Bronchial epithelial cell (primary cell): ENCODE results near the gene PIP. TPM values are rescaled to one million over a fixed set of nuclear protein-coding genes. Genes with fewer than 3 reads are reported as not detected.
A peak's percentile ranks its signal among the peaks of the same experiment; 100 is the strongest.
"Not testable (repeated sequence)": the region's sequence is repeated elsewhere in the genome, so short reads cannot be mapped to it uniquely, and the experiment has no call there.

Experiments used
- DNase-seq: peaks from one replicate; pipeline ENCODE4 v3.0.0-alpha.2; 2010; ENCODE audit warnings: low read depth
- FAIRE-seq: peaks from 2 replicates; lab custom pipeline; 2011; peaks lifted over from hg19 to GRCh38; lab: Jason Lieb, UNC
- H3K27me3 ChIP-seq: 2 replicates; pipeline ENCODE4 v1.5.1; 2011; ENCODE audit warnings: low read length; ENCODE audit not compliant: control insufficient read depth, insufficient read depth
- H3K36me3 ChIP-seq: 2 replicates; pipeline ENCODE4 v1.5.1; 2011; ENCODE audit warnings: low read length; ENCODE audit not compliant: control insufficient read depth, insufficient read depth
- H3K4me3 ChIP-seq: 2 replicates; pipeline ENCODE4 v1.5.1; 2011; ENCODE audit warnings: mild to moderate bottlenecking, low read depth, low read length, control low read depth
- CTCF ChIP-seq: IDR thresholded peaks from 2 replicates; pipeline ENCODE4 v1.5.1; 2011; ENCODE audit warnings: mild to moderate bottlenecking, moderate library complexity, low read length, control low read depth, inconsistent platforms; ENCODE audit not compliant: insufficient read depth, severe bottlenecking
- total RNA-seq: library from RNA; depleted of rRNA; stranded (reverse); fragments of >200 nt; gene quantifications from 2 replicates; pipeline ENCODE4 v1.2.1, GENCODE V29; 2014

PIP gene
- total RNA-seq, 1 donor from 2014 or later, result not detected

- Histone ChIP-seq H3K27me3 (no peaks in the 10 kb centered on the region), H3K4me3 (no peak overlapping the region), H3K36me3 (no peaks in the 10 kb centered on the region)
- TF ChIP-seq CTCF, result no peak
- FAIRE-seq (no peak), DNase-seq (no peak)
Measured at GRCh38 chr7:143117395-143117794, 14.5 kb upstream of the PIP start.

GRCh38 chr7:143120691-143121405 is 11.0 kb upstream of the PIP start:
- Histone ChIP-seq H3K27me3 (no peaks in the 10 kb centered on the region), H3K4me3 (no peak overlapping the region), H3K36me3 (no peaks in the 10 kb centered on the region)
- TF ChIP-seq CTCF, result no peak
- DNase-seq (no peak), FAIRE-seq (no peak)

- not testable (repeated sequence) for H3K36me3 ChIP-seq, H3K27me3 ChIP-seq, FAIRE-seq, H3K4me3 ChIP-seq, DNase-seq
Measured at GRCh38 chr7:143123326-143123725, 8.6 kb upstream of the PIP start.

- FAIRE-seq, result no peak
- H3K27me3 ChIP-seq, result no peaks in the 10 kb centered on the region
- no peak overlapping the region for H3K4me3 ChIP-seq
- no peaks in the 10 kb centered on the region for H3K36me3 ChIP-seq
- no peak for TF ChIP-seq CTCF
- DNase-seq, result peak; percentile 94
Measured at GRCh38 chr7:143126146-143126545, 5.7 kb upstream of the PIP start.

GRCh38 chr7:143129051-143129450 is 2.8 kb upstream of the PIP start:
- DNase-seq (no peak), FAIRE-seq (no peak)
- H3K36me3 ChIP-seq, result no peaks in the 10 kb centered on the region
- no peak for TF ChIP-seq CTCF
- H3K4me3 ChIP-seq, result no peak overlapping the region
- H3K27me3 ChIP-seq, result no peaks in the 10 kb centered on the region

- FAIRE-seq (no peak), DNase-seq (no peak)
- Histone ChIP-seq H3K4me3 (no peak overlapping the region), H3K27me3 (no peaks in the 10 kb centered on the region), H3K36me3 (no peaks in the 10 kb centered on the region)
- TF ChIP-seq CTCF, result no peak
Measured at GRCh38 chr7:143129477-143129876, 2.4 kb upstream of the PIP start.
